NCI-H1694 (cell line): ENCODE measurements around the gene RAD51B.

Source experiments
- DNase-seq: peaks from one replicate; lab custom pipeline; 2025; lab: John Stamatoyannopoulos, UW

RAD51B gene

DNA sequence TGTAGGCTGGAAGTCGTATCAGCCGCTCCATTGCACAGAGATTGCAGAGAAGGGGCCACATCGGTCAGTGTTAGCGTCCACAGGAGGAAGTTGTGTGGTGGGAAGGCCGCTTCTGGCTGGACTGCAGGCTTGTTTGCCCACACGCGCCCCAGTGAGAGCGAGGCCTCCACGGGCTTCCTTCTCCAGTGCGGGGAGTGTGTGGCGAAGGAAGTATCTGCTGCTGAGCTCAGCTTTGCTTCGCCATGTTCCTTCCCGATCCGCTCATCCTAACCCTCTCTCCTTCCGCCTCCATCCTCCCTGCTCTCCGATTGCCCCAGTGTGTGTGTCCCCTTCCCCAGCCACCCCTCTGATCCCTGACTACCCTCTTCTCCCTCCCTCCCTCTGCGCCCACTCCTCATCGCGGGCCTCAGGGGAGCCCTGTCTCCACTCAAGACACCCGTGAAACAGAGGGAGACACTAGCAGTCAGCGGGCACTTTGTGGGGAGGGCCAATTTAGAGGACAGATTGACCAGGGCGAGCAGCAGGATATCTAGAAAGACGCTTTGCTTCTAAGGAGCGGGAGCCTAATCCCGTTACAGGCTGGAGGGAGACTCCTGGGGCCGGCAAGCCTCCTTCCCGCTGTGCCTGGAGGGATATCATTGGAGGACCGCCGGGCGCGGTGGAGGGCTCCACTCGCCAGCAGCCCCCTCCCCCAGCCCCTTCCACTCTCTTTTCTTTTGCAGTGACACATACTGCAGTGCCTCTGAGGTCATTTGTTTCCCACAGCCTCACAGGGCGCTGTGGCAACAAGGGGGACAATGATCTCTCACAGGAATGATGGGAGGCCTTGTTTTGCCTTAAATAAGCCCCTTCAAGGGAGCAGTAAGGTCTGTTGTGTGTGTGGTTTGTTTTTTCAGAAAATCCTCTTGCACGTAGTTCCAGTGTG, 544.5 kb downstream of the RAD51B start:
- no peak for DNase-seq

DNA sequence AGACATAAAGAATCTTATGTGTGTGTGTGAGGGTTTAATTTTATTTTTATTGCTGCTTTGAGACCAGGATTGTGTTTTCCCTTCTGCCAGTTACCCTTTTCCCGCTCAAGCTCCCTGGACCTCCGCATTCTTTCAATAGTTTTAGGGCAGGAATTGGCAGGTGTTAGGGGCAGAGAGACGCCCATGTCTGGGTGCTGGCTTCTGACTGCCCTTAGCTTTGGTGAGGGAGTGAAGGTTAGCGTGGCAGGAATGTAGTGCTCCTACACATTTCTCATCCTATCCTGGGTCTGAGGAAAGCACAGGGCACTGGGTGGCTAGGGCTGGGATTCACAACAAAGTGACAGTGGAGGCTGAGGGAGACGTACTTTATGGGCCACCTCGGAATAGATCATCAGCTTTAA, 545.2 kb downstream of the RAD51B start:
- no peak for DNase-seq

DNA sequence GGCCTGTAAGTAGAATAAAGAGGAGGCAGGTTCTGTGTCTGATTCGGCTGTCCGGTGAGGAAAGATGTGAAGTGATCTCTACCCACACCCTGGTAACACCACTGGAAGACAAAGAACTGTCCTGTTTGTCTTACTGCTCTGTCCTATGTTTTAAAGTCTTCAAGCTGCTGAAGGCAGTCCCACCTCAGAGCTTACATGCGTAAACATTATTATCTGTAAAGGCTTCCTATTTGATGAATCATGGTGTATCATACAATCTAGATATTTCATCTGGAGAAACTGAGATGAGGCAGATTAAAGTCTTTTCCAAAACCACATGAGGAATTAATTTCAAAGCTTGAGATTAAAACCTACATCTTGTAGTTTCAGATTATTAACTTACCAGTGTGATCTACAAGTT, 545.6 kb downstream of the RAD51B start:
- DNase-seq = no peak

DNA sequence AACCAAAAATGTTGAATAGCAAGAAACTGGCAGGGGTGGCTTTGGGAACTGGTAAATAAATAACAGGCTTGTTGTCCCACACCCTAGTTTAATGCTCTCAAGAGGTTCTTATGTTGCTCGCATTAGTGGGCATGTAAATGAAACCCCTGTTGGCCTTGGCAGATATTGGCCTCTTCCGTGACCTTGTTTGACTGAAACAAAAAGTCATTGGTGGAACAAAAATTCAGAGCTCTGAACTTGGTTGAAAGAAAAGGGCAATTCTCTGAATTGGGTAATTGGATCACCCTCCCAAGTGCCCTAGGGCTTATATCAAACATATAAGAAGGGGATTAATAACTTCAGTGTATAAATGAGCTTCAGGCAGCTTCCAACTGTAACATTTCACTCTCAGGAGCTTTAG, 547.1 kb downstream of the RAD51B start:
- DNase-seq = no peak

DNA sequence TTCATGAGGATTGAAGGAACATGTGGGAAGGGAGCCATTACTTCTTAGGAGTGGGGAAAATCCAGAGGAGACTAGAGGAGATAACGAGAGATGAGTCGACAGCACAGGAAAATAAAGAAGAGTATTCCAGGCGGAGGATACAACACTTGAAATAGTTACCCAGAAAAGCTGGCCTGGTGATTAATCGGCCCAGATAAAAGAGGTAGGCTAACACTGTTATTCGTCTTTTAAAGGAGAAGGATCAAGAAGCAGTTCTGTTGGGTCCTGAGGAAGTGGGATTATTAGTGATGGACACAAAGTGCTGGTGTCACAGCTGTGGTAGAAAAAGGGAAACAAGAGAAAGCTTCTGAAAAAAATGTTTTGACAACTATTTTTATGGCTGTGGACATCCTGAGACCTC, 548.0 kb downstream of the RAD51B start:
- no peak for DNase-seq

DNA sequence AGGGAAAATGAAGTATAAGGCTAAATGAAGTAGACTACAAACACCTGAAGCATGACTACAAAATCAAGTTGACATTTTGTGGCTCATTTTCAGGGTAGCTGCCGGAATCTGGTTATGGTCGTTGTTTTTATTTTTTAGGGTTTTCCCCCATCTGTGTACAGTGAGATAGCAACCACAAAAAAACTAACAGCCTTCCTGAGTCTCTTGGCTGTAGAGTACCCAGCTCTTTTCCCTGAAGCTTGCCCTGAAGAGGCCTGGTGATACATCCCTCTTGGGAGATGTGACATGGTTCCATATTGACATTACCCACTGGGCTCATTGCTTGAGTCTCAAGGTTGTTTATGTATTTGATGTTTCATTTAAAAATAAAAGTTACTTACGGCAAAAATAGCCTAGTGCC, 549.3 kb downstream of the RAD51B start:
- no peak for DNase-seq

DNA sequence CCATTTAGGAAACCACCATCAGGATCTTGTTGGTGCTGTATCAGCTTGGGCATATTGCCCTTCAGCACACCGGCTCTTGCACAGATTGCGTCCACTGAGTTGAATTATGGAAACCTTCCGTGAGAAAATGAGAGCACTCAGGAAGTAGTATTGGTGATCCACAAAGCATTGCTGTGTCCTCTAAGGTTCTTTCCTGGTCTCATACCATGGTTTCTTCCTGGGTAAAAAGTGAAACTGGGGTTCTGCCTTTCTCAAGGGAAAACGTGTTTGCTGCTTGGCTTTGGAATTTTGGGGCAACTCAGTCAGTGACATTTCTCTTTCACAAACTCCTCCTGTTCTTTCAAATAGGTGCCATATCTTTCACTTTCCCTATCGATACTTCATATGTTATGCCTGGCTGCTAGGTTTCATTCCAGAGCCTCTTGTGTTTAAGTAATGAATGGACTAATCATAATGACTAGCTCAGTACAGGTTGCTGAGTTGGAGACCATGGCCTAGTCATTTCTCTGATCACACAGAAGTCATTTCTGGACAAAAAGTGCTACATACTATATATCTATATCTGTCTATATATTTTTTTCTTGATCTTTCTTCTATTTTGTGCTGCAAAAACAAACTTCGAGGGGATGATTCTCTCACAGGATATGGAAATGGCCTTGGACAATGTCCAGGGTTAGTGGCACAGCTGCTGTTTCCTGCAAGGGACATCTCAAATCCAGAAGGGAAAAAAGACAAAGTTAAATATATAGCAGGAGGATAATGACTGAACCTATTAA, 549.9 kb downstream of the RAD51B start:
- DNase-seq = no peak

DNA sequence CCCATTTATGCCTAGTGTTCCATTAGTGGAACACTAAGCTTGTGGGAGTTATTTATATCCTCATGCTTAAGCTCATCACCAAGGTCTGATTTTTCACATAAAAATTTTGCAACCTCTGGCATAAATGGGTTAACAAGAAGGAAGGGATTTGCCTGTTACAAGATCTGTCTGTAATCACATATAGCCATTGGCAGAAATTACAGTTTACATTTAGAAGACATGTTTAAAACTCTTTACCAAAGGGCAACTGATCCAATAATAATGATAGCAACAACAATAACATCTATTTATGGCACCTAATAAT, 550.4 kb downstream of the RAD51B start:
- no peak for DNase-seq

DNA sequence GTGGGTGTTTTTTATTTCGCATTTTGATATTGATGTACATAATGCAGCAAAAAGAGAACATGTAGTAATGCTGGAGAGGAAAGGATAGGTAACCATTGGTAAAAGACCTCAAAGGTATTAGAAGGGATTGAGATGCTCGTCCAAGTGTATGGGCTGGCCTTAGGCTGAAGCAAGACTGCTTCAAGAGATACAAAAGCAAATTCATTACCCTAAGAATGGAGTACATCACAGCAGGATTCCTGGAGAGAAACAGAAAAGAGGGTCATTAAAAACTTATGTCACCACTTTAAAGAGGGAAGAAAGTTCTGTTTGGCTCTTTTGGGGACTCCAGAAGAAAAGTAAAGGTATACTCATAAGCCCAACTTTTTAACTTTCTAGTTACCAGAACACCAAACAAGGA, 552.8 kb downstream of the RAD51B start:
- DNase-seq = no peak

DNA sequence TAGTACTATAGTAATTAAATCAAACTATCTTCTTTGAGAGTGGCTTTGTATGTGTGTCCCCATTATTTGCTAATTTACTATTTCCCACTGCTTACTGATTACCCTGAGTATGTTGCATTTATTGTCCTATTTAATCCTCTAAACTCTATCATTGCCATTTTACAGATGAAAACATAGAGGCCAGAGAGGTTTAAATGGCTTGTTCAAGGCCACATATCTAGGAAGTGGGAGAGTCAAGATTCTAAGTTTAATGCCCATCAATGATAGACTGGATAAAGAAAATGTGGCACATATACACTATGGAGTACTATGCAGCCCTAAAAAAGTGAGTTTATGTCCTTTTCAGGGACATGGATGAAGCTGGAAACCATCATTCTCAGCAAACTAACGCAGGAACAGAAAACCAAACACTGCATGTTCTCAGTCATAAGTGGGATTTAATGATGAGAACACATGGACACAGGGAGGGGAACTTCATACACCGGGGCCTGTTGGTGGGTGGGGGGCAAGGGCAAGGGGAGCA, 553.6 kb downstream of the RAD51B start:
- no peak for DNase-seq

DNA sequence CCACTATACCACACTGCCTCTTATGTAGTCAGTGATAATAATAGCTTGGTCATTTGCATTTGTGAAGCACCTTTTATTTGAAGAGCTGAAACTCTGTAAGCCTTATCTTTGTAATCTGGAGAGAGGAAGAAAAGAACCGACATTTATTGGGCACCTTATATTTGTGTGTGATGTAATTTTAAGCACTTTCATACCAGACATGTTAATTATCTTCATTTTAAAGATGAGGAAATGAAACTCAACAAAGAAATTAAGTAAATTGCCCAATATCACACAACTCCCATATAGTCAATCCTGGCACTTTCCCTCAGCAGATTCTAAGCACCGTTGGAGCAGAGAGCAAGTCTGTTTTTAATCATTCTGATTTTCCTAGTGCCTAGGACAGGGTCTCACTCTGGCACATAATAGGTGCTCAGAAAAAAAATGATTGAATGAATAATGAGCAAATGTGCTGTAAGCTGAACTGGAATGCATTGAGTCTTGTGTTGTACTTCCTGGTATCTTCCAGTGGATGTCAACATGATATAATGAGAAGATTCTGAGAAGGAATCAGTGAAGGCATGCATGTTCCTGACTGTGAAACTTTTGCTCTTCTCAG, 554.4 kb downstream of the RAD51B start:
- DNase-seq = no peak

DNA sequence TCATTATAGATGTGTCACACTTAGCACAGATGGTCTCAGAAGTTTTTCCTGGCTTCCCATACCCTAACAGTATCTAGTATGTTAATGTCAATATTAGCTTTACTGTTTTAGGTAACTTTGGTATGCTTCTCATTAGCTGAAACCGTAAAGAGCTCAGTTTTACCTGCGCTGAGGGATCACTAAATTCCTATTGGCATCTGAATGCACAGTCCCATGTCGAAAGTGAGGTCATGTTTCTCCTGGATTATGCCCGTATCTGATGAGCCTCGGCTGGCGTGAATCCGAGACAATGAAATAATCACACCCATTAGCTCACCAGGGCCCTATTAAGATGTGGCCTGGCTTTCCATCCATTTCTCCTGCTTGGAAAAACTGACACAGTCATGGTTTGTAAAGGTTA, 555.1 kb downstream of the RAD51B start:
- no peak for DNase-seq

DNA sequence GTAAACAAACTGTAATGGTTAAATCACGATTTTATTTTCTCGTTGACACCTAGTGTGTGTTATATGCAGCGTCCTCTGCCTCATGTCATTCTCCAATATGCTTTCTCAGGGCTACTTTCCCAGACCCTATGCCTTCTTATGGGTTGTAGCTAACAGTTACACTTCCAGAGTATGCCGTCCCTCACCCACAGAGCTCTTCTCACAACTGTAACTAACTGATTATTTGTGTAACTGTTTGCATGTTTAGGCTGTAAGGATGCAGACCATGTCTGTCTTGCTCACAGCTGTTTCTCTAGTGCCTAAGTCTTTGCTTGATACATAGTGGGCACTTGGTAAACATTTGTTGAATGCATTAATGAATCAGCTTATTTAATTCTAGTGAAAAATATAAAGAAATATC, 555.8 kb downstream of the RAD51B start:
- DNase-seq = no peak

DNA sequence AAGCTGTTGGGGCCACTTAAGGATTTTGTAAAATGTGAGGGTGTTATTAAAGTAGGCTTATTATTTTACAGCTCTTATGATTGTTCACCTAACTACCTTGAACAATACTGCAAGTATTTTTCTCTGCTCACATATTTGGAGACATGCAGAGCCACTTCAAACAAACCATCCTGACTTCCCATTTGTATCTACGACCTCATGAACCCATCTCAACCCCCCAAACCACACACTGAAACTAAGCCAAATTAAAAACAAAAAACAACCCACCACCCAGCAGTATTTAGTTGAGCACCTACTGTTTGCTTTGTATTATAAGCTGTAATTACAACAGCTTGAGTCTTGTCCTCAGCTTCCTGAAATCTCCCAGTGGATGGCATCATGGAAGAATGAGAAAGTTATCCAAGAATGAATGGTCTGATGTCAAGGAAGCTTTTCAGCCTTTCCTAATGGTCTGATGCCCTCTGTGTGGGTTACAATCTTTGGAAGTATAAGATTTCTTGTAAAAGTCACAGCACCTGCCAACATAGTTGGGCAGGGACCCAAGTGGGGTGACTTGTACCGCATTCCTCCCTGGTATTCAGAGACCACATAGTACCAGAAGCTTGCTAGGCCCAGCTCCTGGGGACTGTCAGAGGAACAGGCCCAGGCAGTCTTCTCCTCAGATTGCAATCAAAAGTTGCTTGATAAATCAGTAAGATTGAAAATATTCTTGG, 556.6 kb downstream of the RAD51B start:
- DNase-seq = no peak

DNA sequence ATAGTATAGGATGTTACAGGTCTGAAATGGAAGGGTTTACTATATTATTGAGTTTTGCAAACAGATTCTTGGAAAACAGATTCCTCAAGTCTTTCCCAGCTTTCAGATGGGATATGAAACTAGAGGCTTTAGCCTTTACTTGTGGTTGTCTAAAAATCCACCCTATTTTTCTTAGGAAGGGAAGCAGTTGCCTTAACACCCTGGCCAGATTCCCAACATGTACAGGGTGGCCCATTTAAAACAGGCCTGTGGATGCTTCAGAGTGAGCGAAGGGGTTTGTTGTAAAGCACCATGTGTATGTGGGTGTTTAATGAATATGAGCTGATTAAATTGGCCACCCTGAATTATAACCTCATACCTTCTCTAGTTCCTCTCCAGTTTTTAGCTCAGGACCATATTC, 557.4 kb downstream of the RAD51B start:
- no peak for DNase-seq

DNA sequence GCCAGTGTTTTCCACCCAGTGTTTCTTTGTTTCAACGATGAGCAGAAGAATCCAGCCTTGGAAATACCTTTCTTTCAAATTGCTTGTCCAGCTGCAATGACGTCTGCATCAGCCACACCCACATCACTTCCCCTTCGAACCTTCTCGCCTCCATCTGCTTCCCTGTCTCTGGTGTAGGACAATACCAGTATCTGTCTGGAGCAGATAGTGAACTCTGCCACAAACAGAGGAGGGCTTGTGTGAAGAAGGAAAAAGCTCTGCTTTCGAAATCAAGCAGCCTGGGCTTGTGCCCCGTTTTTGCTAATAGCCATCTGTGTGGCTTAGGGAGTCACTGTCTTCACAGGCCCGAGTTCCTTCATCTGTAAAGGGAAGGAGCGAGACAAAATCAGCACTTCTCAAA, 557.9 kb downstream of the RAD51B start:
- no peak for DNase-seq

DNA sequence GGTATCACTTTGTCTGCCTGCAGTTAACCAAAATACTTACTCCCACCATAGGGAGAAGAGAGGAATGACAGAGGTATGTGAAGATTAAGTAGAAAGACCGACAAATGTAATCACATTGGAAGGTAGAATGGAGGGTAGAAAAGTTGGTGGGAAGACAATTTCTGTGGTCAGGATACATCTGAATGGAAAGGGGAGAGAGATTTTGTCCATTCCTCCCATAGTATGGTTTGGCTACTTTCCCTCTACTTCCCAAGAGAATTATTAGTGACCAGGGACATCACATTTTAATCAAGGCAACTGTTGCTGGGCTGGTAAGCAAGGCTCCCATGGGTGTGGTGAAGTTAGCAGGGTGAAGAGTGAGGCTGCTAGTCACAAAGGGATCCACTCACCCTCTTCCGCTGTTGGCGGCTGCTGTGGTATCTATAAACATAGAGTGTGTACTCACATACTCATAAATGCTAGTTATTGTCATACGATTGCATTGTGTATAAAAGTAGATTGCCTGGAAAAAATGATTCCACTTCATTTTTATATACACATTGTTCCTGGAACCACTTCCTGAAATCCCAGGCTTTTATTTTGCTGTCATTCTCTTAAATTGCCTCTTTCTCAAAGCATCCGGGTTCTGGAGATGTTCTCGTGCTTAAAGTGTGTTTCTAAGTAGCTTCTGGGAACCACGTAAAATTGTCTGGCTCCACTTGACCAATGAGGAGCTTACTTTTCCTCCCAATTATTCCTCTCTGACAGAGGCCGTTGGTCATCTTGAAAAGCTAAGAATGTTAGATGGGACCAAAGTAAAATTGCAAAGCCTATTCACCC, 560.1 kb downstream of the RAD51B start:
- DNase-seq = no peak

DNA sequence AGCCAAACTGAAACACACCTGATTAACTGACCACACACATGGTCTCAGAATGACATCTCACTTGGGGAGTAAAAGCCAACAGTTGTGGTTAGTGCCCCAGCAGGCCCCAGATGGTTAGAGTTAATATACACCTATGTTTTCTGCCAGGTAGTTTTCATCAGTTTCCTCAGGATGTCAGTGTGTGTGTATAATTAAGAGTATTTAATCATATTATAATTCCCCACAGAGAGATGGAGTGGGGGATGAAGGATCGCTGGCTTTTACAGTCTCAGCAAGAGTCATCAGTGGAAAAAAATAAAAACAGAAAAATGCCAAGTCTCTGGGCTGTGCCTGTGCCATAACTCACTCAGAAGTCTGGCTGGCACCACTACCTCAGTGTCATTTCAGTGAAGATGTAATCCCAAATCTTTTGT, 560.8 kb downstream of the RAD51B start:
- no peak for DNase-seq

DNA sequence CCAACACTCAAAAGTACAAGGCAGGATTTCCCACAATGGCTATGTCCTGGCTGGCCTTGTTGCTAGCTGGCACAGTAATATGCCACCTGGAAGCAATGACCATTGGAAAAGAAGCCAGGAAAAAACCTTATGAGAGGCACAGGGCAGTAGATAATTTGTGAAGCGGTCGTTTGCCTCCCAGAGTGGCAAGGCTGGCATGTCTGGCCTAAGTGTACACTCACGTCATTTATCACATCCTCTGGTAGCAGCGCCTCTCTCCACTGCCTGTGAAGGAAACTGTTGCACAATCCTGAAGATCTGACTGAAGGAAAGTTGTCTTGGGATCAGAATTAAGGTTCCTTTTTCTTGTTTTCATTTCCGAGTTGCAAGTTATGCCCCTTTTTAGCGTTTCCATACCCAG, 564.8 kb downstream of the RAD51B start:
- DNase-seq = no peak

DNA sequence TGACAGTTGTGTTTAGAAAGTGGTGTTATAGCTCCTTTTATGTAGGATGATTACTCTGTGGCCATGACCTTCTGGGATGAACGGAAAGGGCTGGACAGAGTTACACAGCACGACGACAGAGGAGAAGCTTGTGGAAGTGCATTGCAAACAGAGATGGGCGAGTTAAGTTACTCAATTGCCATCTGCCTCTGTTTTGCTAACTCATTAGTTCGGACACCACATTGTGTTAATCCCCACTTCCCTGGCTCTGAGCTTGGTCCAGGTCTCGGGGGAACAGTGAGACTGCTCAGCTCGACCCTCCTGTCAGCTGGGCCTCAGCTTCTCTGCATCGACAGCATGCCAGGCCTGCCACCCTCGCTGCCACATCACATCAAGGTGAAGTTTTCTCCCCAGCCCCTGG, 565.3 kb downstream of the RAD51B start:
- DNase-seq = no peak

DNA sequence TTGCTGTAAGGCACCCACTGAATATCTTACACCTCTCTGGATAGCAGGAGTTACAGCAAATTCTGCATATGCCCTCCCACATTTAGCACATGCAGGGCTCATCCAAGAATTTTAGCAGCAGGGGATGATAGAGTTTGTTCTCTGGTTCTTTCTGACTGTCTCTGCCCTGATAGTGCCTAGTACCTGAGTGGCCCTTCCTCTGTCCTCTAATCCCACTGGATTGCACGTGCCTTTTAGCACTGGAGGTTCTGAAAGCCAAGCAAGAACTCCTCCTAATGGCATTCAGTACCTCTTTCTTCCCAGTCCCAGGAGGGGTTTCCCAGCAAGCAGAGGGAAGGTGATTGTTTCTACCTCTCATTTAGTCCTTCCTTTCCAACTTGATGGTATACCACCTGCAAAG, 566.9 kb downstream of the RAD51B start:
- no peak for DNase-seq
